T-helper 22 cell (primary cell): ENCODE data around the gene MSANTD2.

Source experiments
- DNase-seq: peaks from one replicate; pipeline ENCODE4 v3.0.0-alpha.2; 2020; ENCODE audit warnings: low read depth

Gene MSANTD2

DNA sequence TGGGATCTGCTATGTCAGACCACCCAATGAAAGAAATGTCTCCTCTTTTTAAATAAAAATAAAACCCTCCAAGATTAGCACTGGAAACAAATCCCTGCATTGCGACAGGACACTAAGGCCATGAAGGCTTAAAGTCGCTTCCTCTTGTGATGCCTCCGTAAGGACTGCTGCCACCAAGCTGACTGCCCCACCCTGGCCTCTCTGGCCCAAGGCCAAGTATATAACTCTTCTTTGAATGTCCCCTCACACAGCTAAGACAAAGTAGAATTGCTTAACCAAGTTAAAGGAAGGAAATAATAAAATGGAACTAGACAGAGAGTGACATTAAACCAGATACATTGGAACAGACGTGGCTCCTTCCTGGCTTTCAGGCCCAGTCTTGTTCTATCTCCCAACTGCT lies 68.0 kb downstream of the MSANTD2 start:
- no peak for DNase-seq

DNA sequence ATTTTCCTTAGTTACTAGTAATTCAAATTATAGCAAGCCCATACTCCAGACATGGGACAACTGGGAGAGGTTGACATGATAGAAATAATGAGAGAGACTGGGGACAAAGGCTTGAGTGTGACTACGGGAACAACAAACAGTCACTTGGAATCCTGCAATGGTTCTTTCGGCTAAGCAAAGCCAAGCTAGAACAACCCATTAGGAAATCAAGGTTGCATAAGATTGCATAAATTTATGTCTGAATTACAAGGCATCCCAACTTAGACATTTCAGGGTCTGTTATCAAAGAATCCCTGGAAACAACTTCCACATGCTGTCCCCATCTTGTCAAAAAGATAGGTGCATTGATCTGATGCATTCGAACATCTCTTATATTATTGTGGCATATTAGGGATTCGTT lies 70.6 kb downstream of the MSANTD2 start:
- no peak for DNase-seq

DNA sequence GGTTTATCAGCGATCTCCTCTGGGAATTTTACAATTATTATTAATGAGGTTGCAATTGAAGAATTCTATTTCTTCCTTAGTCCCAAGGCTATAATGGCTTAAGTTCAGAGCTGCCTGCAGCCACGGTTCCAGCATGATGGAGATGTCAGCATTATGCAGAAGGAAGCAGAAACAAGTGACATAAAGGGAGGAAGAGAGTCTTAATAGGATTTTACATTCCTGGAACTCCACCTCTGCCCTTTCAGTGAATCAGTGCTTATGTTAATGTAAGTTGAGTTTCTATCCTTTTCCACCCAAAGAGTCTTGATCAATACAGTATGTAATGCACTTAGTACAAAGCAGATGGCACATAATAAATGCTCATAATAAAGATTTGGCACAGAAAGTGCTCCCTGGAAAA lies 72.1 kb downstream of the MSANTD2 start:
- DNase-seq, result no peak

DNA sequence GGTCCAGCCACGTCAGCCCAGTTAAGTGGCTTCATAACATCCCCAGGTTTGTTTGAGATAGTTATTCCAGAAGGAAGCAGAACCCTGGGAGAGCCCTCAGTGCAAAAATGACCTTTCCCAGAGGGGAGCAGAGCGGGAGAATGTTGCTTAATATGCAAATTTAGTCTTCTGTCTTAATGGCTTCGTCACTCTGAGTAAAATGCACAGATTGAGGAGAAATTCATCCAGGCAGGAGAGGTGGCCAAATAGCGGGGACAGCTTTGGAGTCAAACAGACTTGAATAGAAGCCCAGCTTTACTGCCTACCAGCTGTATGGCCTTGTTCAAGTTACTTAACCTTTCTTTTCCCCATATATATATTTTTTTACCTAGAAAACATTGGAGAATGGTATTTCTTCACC lies 72.7 kb downstream of the MSANTD2 start:
- DNase-seq, result no peak

DNA sequence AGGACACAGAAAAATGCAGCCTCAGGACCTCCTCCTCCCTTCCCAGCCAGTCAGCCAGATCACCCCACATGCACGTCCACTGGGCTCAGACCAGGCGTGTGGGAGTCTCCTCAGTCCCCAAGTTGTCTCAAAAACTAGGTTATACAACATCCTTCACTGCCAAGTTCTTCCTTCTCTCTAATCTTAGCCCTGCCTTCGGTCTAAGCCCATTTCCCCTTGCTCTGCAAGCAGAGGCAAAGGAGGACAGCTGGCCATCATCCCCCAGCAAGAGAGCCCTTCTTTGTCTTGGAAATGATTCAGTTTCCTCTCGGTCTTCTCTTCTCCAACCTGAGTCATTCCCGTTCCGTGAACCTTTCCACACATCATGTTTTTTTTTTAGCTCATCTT lies 74.5 kb downstream of the MSANTD2 start:
- no peak for DNase-seq

DNA sequence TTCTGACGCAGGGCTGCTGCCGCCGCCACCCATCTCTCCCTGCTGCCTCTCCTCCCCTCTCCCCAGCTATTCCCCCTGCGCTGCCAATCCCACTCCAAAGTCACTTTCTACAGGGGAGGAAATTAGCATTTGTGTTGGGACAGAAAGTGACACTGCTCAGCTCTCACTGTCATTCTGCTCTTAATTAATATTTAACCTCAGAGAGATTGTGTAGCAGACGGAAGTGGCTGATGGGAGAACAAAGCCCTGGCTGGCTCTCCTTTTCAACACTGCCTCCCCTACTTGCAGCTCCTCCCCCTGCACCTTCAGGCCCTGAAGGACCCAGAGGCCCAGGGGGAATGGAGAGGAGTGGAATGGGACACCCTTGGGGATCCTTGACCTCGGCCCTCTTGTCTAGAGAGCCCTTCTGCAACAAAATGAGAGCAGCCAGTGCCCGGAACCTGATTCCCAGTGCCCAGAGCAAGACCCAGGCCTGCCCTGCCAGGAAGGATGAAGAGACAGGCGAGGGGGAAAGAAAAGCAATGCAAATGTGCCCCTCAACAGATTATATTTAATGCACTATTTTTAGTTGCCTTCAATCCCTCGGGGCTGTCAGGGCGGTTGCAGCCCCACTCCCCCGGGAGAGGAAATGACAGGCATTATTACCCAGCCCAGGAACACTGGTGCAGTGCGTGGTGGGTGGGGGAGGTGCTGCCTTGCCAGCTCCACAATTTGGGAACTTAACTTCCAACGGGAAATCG lies 75.1 kb downstream of the MSANTD2 start:
- DNase-seq, result no peak

DNA sequence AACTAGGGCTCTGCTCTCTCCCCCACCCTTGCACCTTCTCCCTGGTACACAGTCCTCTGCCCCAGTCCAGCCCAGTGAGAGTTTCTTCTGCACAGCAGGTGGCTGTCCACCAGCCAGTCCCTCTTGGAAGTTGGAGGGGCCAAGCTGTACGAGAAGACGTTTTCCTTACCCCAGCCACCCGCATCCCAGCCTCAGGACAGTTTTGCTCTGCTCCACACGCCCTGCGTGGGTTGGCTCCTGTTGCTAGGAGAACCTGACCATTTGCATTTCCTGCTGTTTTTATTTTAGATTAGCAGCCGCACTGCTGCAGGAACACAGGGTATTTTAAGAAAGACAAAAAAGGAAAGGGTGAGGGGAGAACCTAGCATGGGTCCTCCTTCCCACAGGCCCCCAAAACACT lies 78.0 kb downstream of the MSANTD2 start:
- DNase-seq, result no peak

DNA sequence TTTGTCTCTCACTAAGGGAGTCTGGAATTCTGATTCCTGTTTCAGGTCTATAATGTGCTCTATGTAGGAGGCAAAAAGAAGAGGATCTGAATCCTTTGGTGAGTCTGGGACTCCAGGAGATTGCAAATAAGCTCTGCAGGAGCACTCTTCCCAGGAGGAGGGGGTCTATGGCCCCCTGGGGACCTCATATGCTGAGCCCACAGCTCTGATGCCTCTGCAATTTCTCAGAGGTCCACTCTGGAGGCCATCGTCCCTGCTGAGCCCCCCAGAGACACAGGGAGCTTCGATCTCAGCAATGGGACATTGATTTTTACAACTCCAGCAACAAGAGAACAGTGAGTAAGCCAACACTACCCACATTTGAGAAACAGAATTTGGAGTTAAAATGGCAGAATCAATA lies 80.7 kb downstream of the MSANTD2 start:
- DNase-seq, result no peak

DNA sequence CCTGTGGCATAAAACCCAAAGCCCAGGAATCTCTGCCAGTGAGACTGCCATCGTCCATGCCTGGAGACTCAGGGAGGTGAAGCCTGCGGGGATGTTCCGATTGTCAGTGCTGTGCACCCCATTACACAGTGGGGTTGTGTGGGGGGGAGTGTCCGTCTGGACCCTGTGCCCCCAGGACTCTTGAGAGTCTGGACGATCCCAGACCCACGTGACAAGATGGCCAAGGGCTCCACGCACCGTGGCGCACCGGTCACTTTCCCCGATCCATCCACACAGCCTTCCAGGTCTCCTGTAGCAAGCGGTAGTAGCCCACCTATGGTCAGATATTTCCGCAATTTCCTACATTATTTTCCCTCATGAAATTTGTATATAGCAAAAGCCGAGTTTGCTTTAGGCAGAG lies 81.4 kb downstream of the MSANTD2 start:
- no peak for DNase-seq

DNA sequence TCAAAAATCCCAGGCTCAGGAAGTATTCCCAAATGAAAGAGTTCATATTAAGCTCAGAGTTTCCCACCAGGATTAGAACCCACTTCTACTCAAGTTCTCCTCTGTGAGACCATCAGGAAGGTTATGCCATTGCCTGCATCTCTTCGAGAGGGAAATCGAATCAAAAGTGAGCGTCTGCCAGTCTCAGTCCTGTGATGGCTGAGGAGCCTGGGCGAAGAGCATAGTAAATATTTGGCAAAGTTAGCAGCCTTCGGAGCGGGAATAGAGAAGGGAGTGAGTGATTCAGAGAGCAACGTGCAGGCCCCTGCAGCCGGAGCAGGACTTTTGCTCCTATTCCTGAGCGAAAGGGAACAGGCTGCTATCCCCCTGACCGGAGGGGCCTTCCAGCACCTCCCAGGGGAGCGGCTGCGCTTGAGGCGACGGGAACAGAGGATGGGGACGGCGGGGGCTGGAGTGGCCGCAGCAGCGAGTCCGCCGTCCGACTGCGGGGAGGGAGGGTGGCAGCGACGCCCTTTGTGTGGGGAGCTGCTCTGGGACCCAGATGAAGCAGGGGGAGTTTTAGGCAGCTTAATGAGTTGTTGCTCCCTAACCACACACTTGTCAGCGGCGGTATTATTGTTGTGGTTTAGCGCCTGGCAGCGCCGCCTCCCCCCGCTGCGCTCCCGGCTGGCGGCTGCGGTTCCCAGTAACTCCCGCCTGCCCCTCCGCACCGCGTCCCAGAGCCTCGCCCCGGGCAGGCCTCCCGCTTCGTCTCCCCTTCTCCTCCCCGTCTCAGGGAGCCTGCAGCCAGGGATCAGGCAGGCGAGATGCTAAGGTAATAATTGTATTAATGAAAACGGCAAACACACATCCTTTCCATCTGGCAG lies 82.2 kb downstream of the MSANTD2 start:
- no peak for DNase-seq

DNA sequence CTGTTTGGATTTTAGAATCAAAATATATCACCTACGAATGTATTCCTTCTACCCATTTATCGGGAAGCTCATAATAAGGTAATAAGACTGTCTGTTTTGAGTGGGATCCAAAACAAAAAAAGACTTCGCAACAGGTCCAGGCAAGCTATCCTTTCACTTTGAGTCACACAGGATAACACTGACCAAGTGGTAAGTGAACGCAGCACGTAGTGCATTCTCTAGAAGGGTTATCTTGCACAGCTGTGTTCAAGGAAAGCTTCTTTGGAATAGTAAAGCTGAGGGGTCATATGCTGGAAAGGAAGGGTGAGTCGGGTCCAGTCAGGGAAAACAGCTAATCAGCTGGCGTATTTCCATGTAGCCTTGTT lies 82.8 kb downstream of the MSANTD2 start:
- no peak for DNase-seq

DNA sequence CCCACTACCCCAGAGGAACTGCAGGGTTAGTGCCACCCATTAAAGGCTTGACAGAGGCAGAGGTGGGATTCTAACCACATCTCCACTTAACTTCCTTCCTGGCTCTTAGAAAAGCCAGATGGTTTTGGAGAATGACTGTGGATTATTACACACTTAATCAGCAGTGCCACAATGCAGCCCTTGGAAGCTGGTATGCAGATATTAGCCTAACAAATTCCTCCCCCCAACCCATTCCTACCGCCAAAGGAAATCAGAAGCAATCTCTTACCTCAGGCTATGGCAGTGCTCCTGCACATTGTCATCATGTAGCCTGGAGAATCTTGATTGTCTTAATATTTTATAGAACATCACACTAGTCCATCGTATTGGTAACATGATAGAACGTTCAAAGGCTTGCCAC lies 83.6 kb downstream of the MSANTD2 start:
- DNase-seq, result no peak
